GM12892 (cell line): ENCODE measurements around the gene CCDC57.
A peak's percentile ranks its signal among the peaks of the same experiment; 100 is the strongest.

Experiments
- DNase-seq: peaks from one replicate; pipeline ENCODE4 v3.0.0; 2011; ENCODE audit not compliant: insufficient read length
- FAIRE-seq: peaks from 2 replicates; lab custom pipeline; 2011; peaks lifted over from hg19 to GRCh38; lab: Jason Lieb, UNC
- POLR2A ChIP-seq: IDR thresholded peaks from 2 replicates; pipeline ENCODE4 v1.6.1; 2011; ENCODE audit warnings: low read depth, low read length, control low read depth
- POLR2AphosphoS5 ChIP-seq: IDR thresholded peaks from 2 replicates; pipeline ENCODE4 v1.6.1; 2011; ENCODE audit warnings: low read depth, low read length, control low read depth
- TAF1 ChIP-seq: IDR thresholded peaks from 2 replicates; pipeline ENCODE4 v1.6.1; 2011; ENCODE audit warnings: low read depth, mild to moderate bottlenecking, control low read depth, low read length, borderline replicate concordance

The CCDC57 gene

GRCh38 chr17:82188001-82188961 is 24.4 kb downstream of the CCDC57 start:
- TF ChIP-seq POLR2AphosphoS5 (no peak), TAF1 (no peak), POLR2A (no peak)
- DNase-seq, result no peak
- FAIRE-seq, result no peak

DNA sequence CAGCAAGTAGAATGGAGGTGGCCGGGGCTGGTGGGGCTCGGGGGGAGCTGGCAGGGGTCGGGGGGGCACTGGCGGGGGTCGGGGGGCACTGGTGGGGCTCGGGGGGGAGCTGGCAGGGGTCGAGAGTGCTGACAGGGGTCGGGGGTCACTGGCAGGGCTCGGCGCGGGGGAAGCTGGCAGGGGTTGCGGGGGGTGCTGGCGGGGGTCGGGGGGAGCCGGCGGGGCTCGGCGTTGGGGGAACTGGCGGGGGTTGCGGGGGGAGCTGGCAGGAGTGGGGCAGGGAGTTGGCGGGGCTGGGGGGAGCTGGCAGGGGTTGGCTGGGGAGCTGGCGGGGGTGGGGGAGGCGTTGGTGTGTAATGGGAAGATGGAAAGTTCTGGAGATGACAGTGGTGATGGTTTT is 25.1 kb downstream of the CCDC57 start:
- DNase-seq, result no peak
- FAIRE-seq, result no peak
- TF ChIP-seq POLR2A (no peak), TAF1 (no peak), POLR2AphosphoS5 (no peak)

GRCh38 chr17:82186221-82186620 is 26.4 kb downstream of the CCDC57 start:
- TF ChIP-seq POLR2A (no peak), POLR2AphosphoS5 (no peak), TAF1 (no peak)
- no peak for DNase-seq
- FAIRE-seq, result no peak

GRCh38 chr17:82184761-82185160 is 27.9 kb downstream of the CCDC57 start:
- TF ChIP-seq TAF1 (no peak), POLR2AphosphoS5 (no peak), POLR2A (no peak)
- no peak for DNase-seq
- FAIRE-seq, result no peak

GRCh38 chr17:82180776-82181528 is 31.7 kb downstream of the CCDC57 start:
- FAIRE-seq (no peak), DNase-seq (no peak)
- TF ChIP-seq POLR2AphosphoS5, result no peak
- TF ChIP-seq POLR2A, result no peak
- TF ChIP-seq TAF1, result no peak

DNA sequence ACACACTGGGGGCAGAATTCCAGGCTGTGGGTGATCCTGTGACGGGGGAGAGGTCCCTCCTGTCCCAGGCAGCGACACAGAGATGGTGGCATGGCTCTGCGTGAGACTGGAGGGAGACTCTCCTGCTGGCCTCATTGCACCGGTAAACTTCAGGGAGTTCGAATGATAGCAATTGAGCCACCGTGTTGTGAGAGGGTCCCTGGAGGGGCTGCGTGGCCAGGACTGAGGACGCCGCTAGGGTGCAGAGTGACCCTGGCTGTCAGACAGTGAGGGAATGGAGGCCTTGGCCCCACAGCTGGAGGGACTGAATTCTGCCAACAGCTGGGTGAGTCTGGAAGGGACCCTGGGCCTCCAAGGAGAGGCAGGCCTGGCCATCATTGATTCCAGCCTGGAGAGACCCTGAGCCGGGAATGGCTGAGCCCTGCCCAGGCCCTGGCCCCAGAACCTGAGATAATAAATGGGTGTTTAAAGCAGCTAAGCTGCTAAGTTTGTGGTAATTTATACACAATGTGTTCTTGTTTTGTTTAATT is 32.6 kb downstream of the CCDC57 start:
- DNase-seq, result no peak
- no peak for FAIRE-seq
- no peak for TF ChIP-seq POLR2A
- no peak for TF ChIP-seq TAF1
- TF ChIP-seq POLR2AphosphoS5, result no peak

GRCh38 chr17:82179412-82179811 is 33.2 kb downstream of the CCDC57 start:
- TF ChIP-seq TAF1, result no peak
- no peak for TF ChIP-seq POLR2A
- no peak for TF ChIP-seq POLR2AphosphoS5
- DNase-seq, result no peak
- FAIRE-seq, result no peak

- FAIRE-seq, result no peak
- TF ChIP-seq TAF1 (no peak), POLR2A (no peak), POLR2AphosphoS5 (no peak)
Observed at GRCh38 chr17:82178499-82179261, 34.0 kb downstream of the CCDC57 start.

DNA sequence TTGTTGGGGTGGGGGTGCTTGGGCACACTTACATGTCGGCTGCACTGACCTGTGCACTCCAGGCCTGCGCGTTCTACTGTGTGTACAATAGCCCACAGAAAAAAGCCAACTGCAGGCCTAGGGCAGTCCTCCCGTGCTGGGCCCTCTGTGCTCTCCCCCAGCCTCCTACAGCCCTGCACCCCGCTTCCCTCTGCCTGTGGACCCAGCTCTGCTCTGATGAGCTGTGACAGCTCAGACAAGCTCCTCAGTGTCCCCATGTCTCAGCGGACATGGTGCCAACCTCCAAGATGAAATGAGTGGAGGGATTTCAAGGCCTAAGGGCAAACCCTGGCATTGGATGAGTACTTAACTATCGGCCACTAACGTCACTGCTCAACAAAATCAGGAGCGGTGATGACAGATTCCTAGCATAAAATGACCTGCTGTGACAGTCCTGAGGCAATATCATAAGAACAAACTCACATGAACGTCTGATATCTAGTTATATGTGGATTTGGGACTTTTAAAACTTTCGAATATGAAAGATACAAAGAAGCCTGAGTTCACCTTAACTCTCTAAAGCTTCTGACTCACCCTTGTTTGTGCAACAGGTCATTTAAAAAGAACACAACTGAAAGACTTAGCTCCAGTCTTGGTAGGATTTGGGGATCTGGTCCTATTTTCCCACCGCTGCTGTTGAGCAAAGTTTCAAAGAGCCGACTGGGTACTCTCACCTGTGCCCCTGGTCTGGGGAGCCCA is 34.7 kb downstream of the CCDC57 start:
- no peak for TF ChIP-seq POLR2AphosphoS5
- no peak for TF ChIP-seq POLR2A
- TF ChIP-seq TAF1, result no peak
- DNase-seq, result no peak
- no peak for FAIRE-seq

More at GRCh38 chr17:82178499-82179261, 34.0 kb downstream of the CCDC57 start:
- no peak for DNase-seq

- DNase-seq (no peak), FAIRE-seq (peak; percentile 67)
- TF ChIP-seq POLR2AphosphoS5, result no peak
- no peak for TF ChIP-seq TAF1
- no peak for TF ChIP-seq POLR2A
Observed at GRCh38 chr17:82177276-82177675, 35.4 kb downstream of the CCDC57 start.

DNA sequence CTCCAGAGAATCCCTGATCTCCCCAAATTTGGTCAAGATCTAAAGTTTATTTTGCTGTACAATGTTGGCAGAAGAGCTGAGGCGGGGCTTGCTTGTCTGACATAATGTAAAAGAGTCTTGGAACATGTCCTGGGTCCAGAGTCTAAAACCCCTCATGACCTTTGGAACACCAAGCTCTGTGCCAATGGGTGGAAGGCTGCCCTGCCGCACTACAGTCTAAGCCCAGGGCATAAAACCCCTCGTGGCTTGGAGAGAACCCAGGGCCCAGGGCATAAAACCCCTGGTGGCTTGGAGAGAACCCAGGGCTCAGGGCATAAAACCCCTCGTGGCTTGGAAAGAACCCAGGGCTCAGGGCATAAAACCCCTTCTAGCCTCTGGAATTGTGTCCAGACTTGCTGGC is 36.7 kb downstream of the CCDC57 start:
- no peak for FAIRE-seq
- TF ChIP-seq POLR2AphosphoS5, result no peak
- TF ChIP-seq TAF1, result no peak
- TF ChIP-seq POLR2A, result no peak
- no peak for DNase-seq
